Panc1 (cell line): ENCODE results near the gene TTLL11. TPM values are rescaled to one million over a fixed set of nuclear protein-coding genes. Genes with fewer than 3 reads are reported as not detected.

Experiments
- ATAC-seq: fragments of 200-7000 bp; cut with Tn5 transposase; 2 replicates; pipeline ENCODE4 v1.9.1; 2020; ENCODE audit warnings: mild to moderate bottlenecking, moderate library complexity
- BruUV-seq: library from RNA; stranded (reverse); fragments of 400-500 nt; replicated peaks from 2 replicates; lab custom pipeline; 2021; lab: Mats Ljungman, UMichigan
- CTCF ChIA-PET: fragments of 300-600 bp; sonication (Branson Sonifier 250); formaldehyde crosslinking; loops from one replicate; lab custom pipeline; 2022; ENCODE audit warnings: antibody characterized with exemption; lab: Charles Lee
- POLR2A ChIA-PET: fragments of 300-600 bp; sonication (Branson Sonifier 250); formaldehyde crosslinking; loops from one replicate; lab custom pipeline; 2022; ENCODE audit warnings: antibody characterized with exemption; lab: Charles Lee
- DNase-seq: peaks from one replicate; pipeline ENCODE4 v3.0.0-alpha.2; 2010; ENCODE audit warnings: low read depth, low spot score
- H3K27ac ChIP-seq: 2 replicates; pipeline ENCODE4 v1.5.1; 2011; ENCODE audit warnings: mild to moderate bottlenecking, low read length, inconsistent platforms
- H3K27me3 ChIP-seq: fragments of 200-500 bp; sonication (Bioruptor generic); 2 replicates; pipeline ENCODE4 v1.6.0; 2014; ENCODE audit warnings: low read length, inconsistent platforms; ENCODE audit not compliant: control insufficient read depth, insufficient read depth
- H3K36me3 ChIP-seq: fragments of 200-500 bp; sonication (Bioruptor generic); 2 replicates; pipeline ENCODE4 v1.5.1; 2014; ENCODE audit warnings: inconsistent platforms, mild to moderate bottlenecking, low read length, moderate library complexity; ENCODE audit not compliant: control insufficient read depth, insufficient read depth
- H3K4me1 ChIP-seq: 2 replicates; pipeline ENCODE4 v1.5.1; 2011; ENCODE audit warnings: inconsistent platforms, mild to moderate bottlenecking, low read length, moderate library complexity; ENCODE audit not compliant: control insufficient read depth, insufficient read depth
- H3K4me3 ChIP-seq, 2 experiments: 2 replicates each; pipeline ENCODE4 v1.5.1; 2011 to 2012; ENCODE audit warnings: low read depth in 2 of 2, low read length in 2 of 2, mild to moderate bottlenecking in 2 of 2, inconsistent platforms in 1 of 2, moderate library complexity in 1 of 2
- H3K9me3 ChIP-seq: fragments of 200-500 bp; sonication (Bioruptor generic); 2 replicates; pipeline ENCODE4 v1.5.1; 2014; ENCODE audit warnings: low read depth, mild to moderate bottlenecking, inconsistent platforms, low read length, moderate library complexity; ENCODE audit not compliant: control insufficient read depth, insufficient read depth
- CTCF ChIP-seq: fragments of 450-650 bp; IDR thresholded peaks from 2 replicates; pipeline ENCODE4 v1.5.1; 2017; ENCODE audit warnings: mild to moderate bottlenecking
- POLR2AphosphoS5 ChIP-seq: IDR thresholded peaks from 2 replicates; pipeline ENCODE4 v1.6.1; 2012; ENCODE audit warnings: mild to moderate bottlenecking, low read depth, low read length, moderate library complexity
- REST ChIP-seq, 2 experiments: IDR thresholded peaks; 2 replicates each; pipeline ENCODE4 v1.6.1; 2011 to 2012; ENCODE audit warnings: low read depth in 2 of 2, control low read depth in 1 of 2, low read length in 1 of 2, mild to moderate bottlenecking in 1 of 2, moderate library complexity in 1 of 2; ENCODE audit not compliant: insufficient read depth in 1 of 2
- SIN3A ChIP-seq: IDR thresholded peaks from 2 replicates; pipeline ENCODE4 v1.6.1; 2012; ENCODE audit warnings: low read depth, mild to moderate bottlenecking, low read length, moderate library complexity, borderline replicate concordance; ENCODE audit not compliant: insufficient read depth
- TCF7L2 ChIP-seq: IDR thresholded peaks from 2 replicates; pipeline ENCODE4 v1.6.1; 2011; ENCODE audit warnings: mild to moderate bottlenecking, low read depth, low read length, inconsistent platforms
- in situ Hi-C: cut with HindIII; loops from 2 replicates; pipeline ENCODE4 v1.10.0; 2016; ENCODE audit warnings: low sequenced_read_pairs, low pct_unique_long_range_greater_than_20kb
- intact Hi-C: fragments of 100-400 bp; cut with micrococcal nuclease; formaldehyde crosslinking; loops from one replicate; pipeline ENCODE4 v1.10.0; 2022; ENCODE audit not compliant: unreplicated experiment
- total RNA-seq: library from RNA; stranded (reverse); gene quantifications from one replicate; pipeline ENCODE4 v1.2.1, GENCODE V29; 2021; ENCODE audit not compliant: unreplicated experiment

TTLL11 gene
- total RNA-seq, 1 experiment from 2014 or later, result 1.1 TPM

DNA sequence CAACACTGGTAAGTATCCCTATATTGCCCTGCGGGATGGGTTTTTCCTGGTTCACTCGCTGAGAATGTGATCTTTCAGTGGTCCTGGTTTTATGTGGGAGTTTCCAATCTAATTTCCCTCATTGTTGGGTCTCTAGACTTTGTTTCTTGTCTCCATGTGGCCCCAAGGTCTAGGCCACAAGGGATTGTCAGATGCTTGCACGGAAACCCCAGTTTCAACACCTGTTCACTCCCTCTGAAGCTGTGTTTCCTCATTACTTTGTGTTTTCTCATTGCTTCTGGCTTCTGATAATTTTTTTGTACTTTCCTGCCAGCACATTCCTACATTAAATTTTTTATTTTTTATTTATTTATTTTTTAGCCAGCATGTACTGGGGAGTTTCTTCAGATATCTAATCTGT is 191.5 kb downstream of the TTLL11 start:
- Histone ChIP-seq H3K9me3 (no peaks in the 10 kb centered on the region), H3K4me3 (no peak overlapping the region), H3K36me3 (no peaks in the 10 kb centered on the region), H3K4me1 (no peaks in the 10 kb centered on the region), H3K27me3 (no peaks in the 10 kb centered on the region), H3K27ac (no peak overlapping the region)
- in situ Hi-C loops, result no loop called here
- intact Hi-C loops, result no loop called here
- no peak for ATAC-seq
- TF ChIP-seq POLR2AphosphoS5 (no peak), REST (IDR thresholded peaks at IDR 0.05; ENCODE audit: insufficient read depth in 1 of 2, low read depth in 2 of 2, low read length in 1 of 2) (no peak), TCF7L2 (no peak), CTCF (no peak), SIN3A (no peak)
- no TSS peak for BruUV-seq
- DNase-seq, result no peak
- ChIA-PET POLR2A (no interaction called here), CTCF (no interaction called here)

DNA sequence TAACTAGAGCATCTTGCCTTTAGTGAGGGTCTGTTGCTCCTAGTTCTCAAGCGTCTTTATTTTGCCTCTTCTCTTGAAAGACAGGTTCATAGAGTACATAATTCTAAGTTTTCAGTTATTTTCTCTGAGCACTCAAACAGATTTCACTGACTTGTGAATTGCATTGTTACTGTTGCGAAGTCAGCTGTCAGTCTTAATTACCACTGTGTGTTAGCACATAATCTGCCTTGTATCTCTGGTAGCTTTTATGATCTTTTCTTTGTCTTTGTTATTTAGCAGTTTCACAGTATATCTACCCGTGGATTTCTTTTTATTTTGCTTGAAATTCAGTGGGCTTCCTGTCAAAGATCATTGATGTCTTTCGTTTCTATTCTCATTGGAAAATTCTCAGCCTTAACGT is 192.9 kb downstream of the TTLL11 start:
- Histone ChIP-seq H3K27me3 (no peaks in the 10 kb centered on the region), H3K9me3 (no peaks in the 10 kb centered on the region), H3K4me1 (no peaks in the 10 kb centered on the region), H3K4me3 (no peak overlapping the region), H3K27ac (no peak overlapping the region), H3K36me3 (no peaks in the 10 kb centered on the region)
- DNase-seq, result no peak
- TF ChIP-seq SIN3A (no peak), POLR2AphosphoS5 (no peak), CTCF (no peak), TCF7L2 (no peak), REST (IDR thresholded peaks at IDR 0.05; ENCODE audit: insufficient read depth in 1 of 2, low read depth in 2 of 2, low read length in 1 of 2) (no peak)
- POLR2A ChIA-PET, result no interaction called here
- BruUV-seq, result no TSS peak
- intact Hi-C loops, result no loop called here
- ATAC-seq, result no peak
- CTCF ChIA-PET, result no interaction called here
- in situ Hi-C loops, result no loop called here
